GM13977 (cell line): ENCODE results near the gene VPS13D.

ENCODE experiments used
- DNase-seq: peaks from one replicate; pipeline ENCODE4 v3.0.0; 2012; ENCODE audit warnings: low spot score
- in situ Hi-C: fragments of 300-500 bp; cut with MboI; formaldehyde crosslinking; loops from one replicate; pipeline ENCODE4 v1.12.0; 2022; ENCODE audit warnings: low sequenced_read_pairs, low pct_unique_long_range_greater_than_20kb, mixed read lengths, inconsistent platforms; ENCODE audit not compliant: unreplicated experiment
- TF ChIP-seq, protein P1 (sequence below): IDR thresholded peaks from 2 replicates; pipeline ENCODE4 v1.5.1; 2012; ENCODE audit warnings: mild to moderate bottlenecking, control low read depth; ENCODE audit not compliant: insufficient read depth; ENCODE audit errors: extremely low read depth, missing control alignments

Gene VPS13D

DNA sequence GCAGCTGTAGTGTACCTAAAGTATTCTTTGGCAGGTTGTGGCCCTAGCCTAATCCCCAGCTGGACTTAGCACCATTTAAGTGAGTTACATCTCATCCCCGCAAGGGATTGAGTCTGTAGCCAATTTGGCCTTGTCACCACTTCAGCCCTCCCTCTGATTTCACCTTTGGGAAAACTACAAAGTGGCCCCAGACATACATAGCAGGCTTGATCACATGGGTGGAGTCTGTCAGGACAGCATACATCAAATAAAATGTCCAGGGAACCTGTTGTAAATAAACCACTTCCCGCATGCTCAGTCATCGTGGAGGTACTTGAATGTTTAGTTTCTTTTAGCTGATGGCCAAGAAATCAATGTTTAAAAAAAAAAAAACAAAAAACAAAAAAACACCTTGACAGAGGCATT lies 245.7 kb downstream of the VPS13D start:
- TF ChIP-seq, protein P1, sequence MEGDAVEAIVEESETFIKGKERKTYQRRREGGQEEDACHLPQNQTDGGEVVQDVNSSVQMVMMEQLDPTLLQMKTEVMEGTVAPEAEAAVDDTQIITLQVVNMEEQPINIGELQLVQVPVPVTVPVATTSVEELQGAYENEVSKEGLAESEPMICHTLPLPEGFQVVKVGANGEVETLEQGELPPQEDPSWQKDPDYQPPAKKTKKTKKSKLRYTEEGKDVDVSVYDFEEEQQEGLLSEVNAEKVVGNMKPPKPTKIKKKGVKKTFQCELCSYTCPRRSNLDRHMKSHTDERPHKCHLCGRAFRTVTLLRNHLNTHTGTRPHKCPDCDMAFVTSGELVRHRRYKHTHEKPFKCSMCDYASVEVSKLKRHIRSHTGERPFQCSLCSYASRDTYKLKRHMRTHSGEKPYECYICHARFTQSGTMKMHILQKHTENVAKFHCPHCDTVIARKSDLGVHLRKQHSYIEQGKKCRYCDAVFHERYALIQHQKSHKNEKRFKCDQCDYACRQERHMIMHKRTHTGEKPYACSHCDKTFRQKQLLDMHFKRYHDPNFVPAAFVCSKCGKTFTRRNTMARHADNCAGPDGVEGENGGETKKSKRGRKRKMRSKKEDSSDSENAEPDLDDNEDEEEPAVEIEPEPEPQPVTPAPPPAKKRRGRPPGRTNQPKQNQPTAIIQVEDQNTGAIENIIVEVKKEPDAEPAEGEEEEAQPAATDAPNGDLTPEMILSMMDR: no peak
- no peak for DNase-seq
- in situ Hi-C loops: no loop called here

DNA sequence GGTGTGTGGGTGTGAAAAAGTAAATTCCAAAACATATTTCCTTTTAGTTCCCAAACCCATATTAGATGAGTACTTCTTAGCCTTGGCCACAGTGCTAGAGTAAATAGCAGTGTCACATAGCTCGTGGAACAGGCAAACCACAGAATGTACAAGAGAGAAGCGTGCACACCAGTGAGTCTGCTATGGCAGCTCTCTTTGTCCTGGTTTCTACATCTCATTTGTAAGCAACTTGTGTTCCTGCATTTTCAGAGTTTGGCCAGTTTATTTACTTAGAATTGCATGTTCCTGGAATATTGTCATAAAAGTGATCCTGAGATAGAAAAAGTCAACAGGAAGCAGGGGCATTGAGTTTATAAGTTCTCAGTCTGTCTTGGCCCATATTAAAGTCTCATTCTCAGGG lies 246.1 kb downstream of the VPS13D start:
- TF ChIP-seq, protein P1: no peak
- DNase-seq: no peak
- in situ Hi-C loops: no loop called here

DNA sequence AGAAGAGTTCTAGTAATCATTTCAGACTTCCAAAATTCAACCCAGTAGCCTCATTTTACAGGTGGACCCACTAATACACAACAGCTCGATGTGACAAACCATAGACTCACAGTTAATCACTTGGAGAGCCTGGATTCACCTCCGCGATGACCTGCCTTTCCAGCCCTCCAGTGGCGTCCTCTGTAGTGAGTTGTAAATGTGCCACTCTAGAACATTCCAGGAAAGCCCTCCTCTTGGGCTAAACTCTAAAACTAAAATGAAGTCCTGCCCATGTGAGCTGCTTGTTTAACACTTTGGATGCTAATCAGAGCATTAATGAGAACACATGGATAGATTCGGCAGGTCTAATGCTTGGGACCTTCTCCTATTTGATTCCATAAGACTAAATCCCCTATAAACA lies 247.5 kb downstream of the VPS13D start:
- TF ChIP-seq, protein P1: no peak
- in situ Hi-C loops: no loop called here
- no peak for DNase-seq

DNA sequence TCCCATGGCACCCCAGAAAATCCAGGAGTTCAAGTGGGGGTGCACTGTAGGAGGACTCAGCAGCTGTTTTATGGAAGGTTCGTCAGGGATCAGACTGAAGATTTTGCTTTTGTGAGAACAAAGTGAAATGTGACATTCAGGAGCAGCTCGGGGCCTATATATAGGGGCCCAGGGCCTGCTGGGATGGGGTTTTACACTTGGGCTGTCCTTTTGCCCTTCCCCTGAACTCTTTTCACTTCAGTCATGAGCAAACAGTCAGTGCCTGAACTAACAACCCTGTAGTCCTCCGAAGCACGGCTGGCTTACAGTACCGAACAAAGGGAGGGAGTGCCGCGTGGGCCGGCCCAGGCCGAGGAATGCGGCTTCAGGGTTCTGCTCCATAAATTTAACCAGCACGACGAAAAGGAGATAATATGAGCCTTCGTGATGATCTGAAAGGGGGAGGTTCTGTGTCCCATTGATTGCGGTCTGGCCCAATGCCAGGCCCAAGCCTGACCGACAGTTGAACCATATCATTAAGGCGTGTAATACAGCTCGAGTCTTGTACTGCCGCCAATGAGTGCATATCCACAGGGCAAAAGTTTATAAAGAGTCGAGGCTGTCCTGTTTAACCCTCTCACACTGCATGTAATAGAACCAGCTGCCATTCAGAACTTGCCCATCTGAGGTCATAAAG lies 248.2 kb downstream of the VPS13D start:
- in situ Hi-C loops: no loop called here
- TF ChIP-seq, protein P1: no peak

DNA sequence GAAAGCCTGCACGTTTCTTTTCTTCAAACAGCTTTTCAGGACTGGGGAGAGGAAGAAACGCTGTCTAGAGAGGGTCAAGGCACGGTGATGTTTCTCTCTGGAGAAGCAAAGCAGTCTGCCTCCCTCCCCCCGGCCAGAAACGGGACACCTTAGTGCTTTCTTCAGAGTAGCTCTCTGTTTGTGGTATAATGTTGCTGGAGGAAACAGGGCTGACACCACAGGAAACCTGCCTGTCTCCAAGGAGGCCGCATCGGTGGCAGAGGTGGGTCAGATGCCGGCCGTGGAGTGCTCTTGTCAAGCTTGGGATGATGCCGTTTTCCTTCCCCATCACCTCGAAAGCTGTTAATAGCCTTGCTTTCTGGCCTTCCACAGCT lies 248.8 kb downstream of the VPS13D start:
- TF ChIP-seq, protein P1: no peak
- in situ Hi-C loops: no loop called here
- DNase-seq: no peak

More for the DNA sequence above, 248.2 kb downstream of the VPS13D start:
- no peak for DNase-seq

DNA sequence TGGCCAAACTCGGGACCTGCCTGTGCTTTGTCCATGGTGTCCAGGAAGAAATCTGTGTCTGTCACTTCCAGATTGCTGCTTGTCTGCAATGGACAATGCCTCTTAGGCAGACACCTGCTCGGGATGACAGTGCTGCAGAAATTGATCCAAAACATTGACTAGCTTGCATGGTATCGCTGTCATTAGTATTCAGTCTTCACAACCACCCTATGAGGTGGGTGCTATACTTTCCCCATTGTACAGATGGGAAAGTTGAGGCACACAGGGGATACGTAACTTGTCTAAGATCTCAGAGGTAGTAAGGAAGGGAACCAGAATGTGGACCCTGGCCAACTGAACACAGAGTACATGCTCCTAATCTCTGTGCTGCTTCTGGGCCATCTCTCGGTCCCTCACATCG lies 249.5 kb downstream of the VPS13D start:
- TF ChIP-seq, protein P1: no peak
- in situ Hi-C loops: no loop called here
- DNase-seq: no peak
